Measurements from ENCODE around the gene MAP3K21.

GRCh38 chr1:233290396-233291034, 37.0 kb upstream of the MAP3K21 start:
- TF ChIP-seq CTCF (IDR thresholded peaks at IDR 0.05; ENCODE audit: borderline replicate concordance, extremely low read depth, low read length, poor library complexity, severe bottlenecking) (no peak), EZH2 (IDR thresholded peaks at IDR 0.05; ENCODE audit: borderline replicate concordance, low read depth, low read length, severe bottlenecking) (no peak)
